H9 (cell line): Measurements from ENCODE around the gene MTHFD1L. TPM values are rescaled to one million over a fixed set of nuclear protein-coding genes. Genes with fewer than 3 reads are reported as not detected.

Experiments used
- DNase-seq: peaks from one replicate; pipeline ENCODE4 v3.0.0-alpha.2; 2017
- H2AFZ ChIP-seq: one replicate; pipeline ENCODE4 v1.6.1; 2013; ENCODE audit warnings: mild to moderate bottlenecking, low read length, control low read depth, moderate library complexity
- H2AK5ac ChIP-seq: 2 replicates; pipeline ENCODE4 v1.6.1; 2013; ENCODE audit warnings: low read length, control low read depth, mixed read lengths; ENCODE audit not compliant: insufficient read length
- H2BK120ac ChIP-seq: one replicate; pipeline ENCODE4 v1.6.1; 2013; ENCODE audit warnings: low read depth, mild to moderate bottlenecking, low read length, control low read depth, inconsistent platforms; ENCODE audit not compliant: poor library complexity, severe bottlenecking
- H2BK12ac ChIP-seq: 2 replicates; pipeline ENCODE4 v1.6.1; 2013; ENCODE audit warnings: low read length, control low read depth, mixed read lengths, low read depth; ENCODE audit not compliant: insufficient read length
- H2BK15ac ChIP-seq: 2 replicates; pipeline ENCODE4 v1.6.1; 2013; ENCODE audit warnings: low read depth, low read length, control low read depth
- H2BK20ac ChIP-seq: one replicate; pipeline ENCODE4 v1.6.1; 2013; ENCODE audit warnings: low read depth, mild to moderate bottlenecking, low read length, control low read depth, inconsistent platforms; ENCODE audit not compliant: poor library complexity, severe bottlenecking
- H2BK5ac ChIP-seq: 2 replicates; pipeline ENCODE4 v1.6.1; 2013; ENCODE audit warnings: low read length, control low read depth, mixed read lengths; ENCODE audit not compliant: insufficient read length
- H3K14ac ChIP-seq: 2 replicates; pipeline ENCODE4 v1.6.1; 2013; ENCODE audit warnings: low read length, control low read depth; ENCODE audit not compliant: insufficient read depth
- H3K18ac ChIP-seq: 2 replicates; pipeline ENCODE4 v1.6.1; 2013; ENCODE audit warnings: low read depth, mild to moderate bottlenecking, mixed read lengths, low read length, control low read depth; ENCODE audit not compliant: insufficient read length
- H3K23ac ChIP-seq: 2 replicates; pipeline ENCODE4 v1.6.1; 2013; ENCODE audit warnings: low read length, control low read depth, mixed read lengths, low read depth; ENCODE audit not compliant: insufficient read length
- H3K23me2 ChIP-seq: 2 replicates; pipeline ENCODE4 v1.6.1; 2013; ENCODE audit warnings: low read depth, mild to moderate bottlenecking, mixed read lengths, low read length, control low read depth; ENCODE audit not compliant: insufficient read length, poor library complexity, severe bottlenecking
- H3K27ac ChIP-seq: 2 replicates; pipeline ENCODE4 v1.5.1; 2013; ENCODE audit warnings: low read length, control low read depth, mixed read lengths, low read depth; ENCODE audit not compliant: insufficient read length
- H3K27me3 ChIP-seq: 2 replicates; pipeline ENCODE4 v1.6.1; 2013; ENCODE audit warnings: low read length, control low read depth, inconsistent platforms; ENCODE audit not compliant: insufficient read depth
- H3K4ac ChIP-seq: 2 replicates; pipeline ENCODE4 v1.6.1; 2013; ENCODE audit warnings: low read depth, mild to moderate bottlenecking, control low read depth, inconsistent platforms, low read length, moderate library complexity
- H3K4me1 ChIP-seq: 2 replicates; pipeline ENCODE4 v1.6.1; 2013; ENCODE audit warnings: low read length, control low read depth, inconsistent platforms; ENCODE audit not compliant: insufficient read depth
- H3K4me2 ChIP-seq: 2 replicates; pipeline ENCODE4 v1.6.1; 2013; ENCODE audit warnings: low read length, control low read depth, mixed read lengths; ENCODE audit not compliant: insufficient read length, insufficient read depth
- H3K56ac ChIP-seq: 2 replicates; pipeline ENCODE4 v1.6.1; 2013; ENCODE audit warnings: low read depth, mild to moderate bottlenecking, mixed read lengths, low read length, control low read depth; ENCODE audit not compliant: insufficient read length
- H3K79me1 ChIP-seq: 2 replicates; pipeline ENCODE4 v1.6.1; 2013; ENCODE audit warnings: low read depth, mild to moderate bottlenecking, moderate library complexity, low read length, control low read depth, inconsistent platforms; ENCODE audit not compliant: insufficient read depth, poor library complexity, severe bottlenecking
- H3K79me2 ChIP-seq: 2 replicates; pipeline ENCODE4 v1.6.1; 2013; ENCODE audit warnings: low read length, control low read depth, inconsistent platforms; ENCODE audit not compliant: insufficient read depth
- H3K9ac ChIP-seq: 2 replicates; pipeline ENCODE4 v1.6.1; 2013; ENCODE audit warnings: low read length, control low read depth, mixed read lengths; ENCODE audit not compliant: insufficient read length; ENCODE audit errors: extremely low read depth
- H3K9me3 ChIP-seq: one replicate; pipeline ENCODE4 v1.6.1; 2013; ENCODE audit warnings: low read depth, low read length, inconsistent platforms; ENCODE audit not compliant: control insufficient read depth
- H3T11ph ChIP-seq: one replicate; pipeline ENCODE4 v1.6.1; 2013; ENCODE audit warnings: mild to moderate bottlenecking, low read length, control low read depth, inconsistent platforms
- H4K20me1 ChIP-seq: one replicate; pipeline ENCODE4 v1.6.1; 2013; ENCODE audit not compliant: control insufficient read depth, insufficient read length, insufficient read depth
- H4K5ac ChIP-seq: 2 replicates; pipeline ENCODE4 v1.6.1; 2013; ENCODE audit warnings: low read depth, mild to moderate bottlenecking, mixed read lengths, low read length, control low read depth; ENCODE audit not compliant: insufficient read length
- H4K8ac ChIP-seq: replicated peaks from 2 replicates; pipeline ENCODE4 v1.6.1; 2013; ENCODE audit warnings: low read length, control low read depth, mixed read lengths, low read depth; ENCODE audit not compliant: insufficient read length
- H4K91ac ChIP-seq: 2 replicates; pipeline ENCODE4 v1.6.1; 2013; ENCODE audit warnings: low read depth, mild to moderate bottlenecking, moderate library complexity, mixed read lengths, low read length, control low read depth; ENCODE audit not compliant: insufficient read length
- H3K27ac Mint-ChIP-seq, 3 experiments: 2 replicates in 2 of 3; 3 replicates in 1 of 3; pipeline ENCODE4 v1.8.0; 2020 to 2021; ENCODE audit warnings: mixed read lengths in 3 of 3, mild to moderate bottlenecking in 1 of 3, moderate library complexity in 1 of 3
- H3K27me3 Mint-ChIP-seq: 2 replicates; pipeline ENCODE4 v1.8.0; 2021; ENCODE audit warnings: low read depth, mild to moderate bottlenecking, moderate library complexity, mixed read lengths
- H3K36me3 Mint-ChIP-seq, 3 experiments: 2 replicates in 2 of 3; 3 replicates in 1 of 3; pipeline ENCODE4 v1.8.0; 2020 to 2021; ENCODE audit warnings: low read depth in 3 of 3, mixed read lengths in 3 of 3; ENCODE audit not compliant: insufficient read depth in 1 of 3
- H3K4me1 Mint-ChIP-seq, 2 experiments: 2 replicates each; pipeline ENCODE4 v1.8.0; 2020; ENCODE audit warnings: mixed read lengths in 2 of 2
- H3K4me3 Mint-ChIP-seq, 2 experiments: 2 replicates in 1 of 2; 3 replicates in 1 of 2; pipeline ENCODE4 v1.8.0; 2020 to 2021; ENCODE audit warnings: mild to moderate bottlenecking in 2 of 2, mixed read lengths in 2 of 2, moderate library complexity in 1 of 2
- H3K9me3 Mint-ChIP-seq, 2 experiments: 2 replicates in 1 of 2; 3 replicates in 1 of 2; pipeline ENCODE4 v1.8.0; 2020; ENCODE audit warnings: mild to moderate bottlenecking in 2 of 2, mixed read lengths in 2 of 2, moderate library complexity in 1 of 2
- WGBS: extraction: QIAGEN DNeasy Blood & Tissue Kit; methylation state at CpG from one replicate; pipeline ENCODE4 v1.1.7; 2013; ENCODE audit warnings: missing lambda C conversion rate, low lambda C conversion rate, mixed read lengths; ENCODE audit not compliant: insufficient read length; ENCODE audit errors: extremely low coverage; 5-methylcytosine and 5-hydroxymethylcytosine counted together
- total RNA-seq: library from RNA; stranded (reverse); gene quantifications from 2 replicates; pipeline ENCODE4 v1.2.1, GENCODE V29; 2021
- TF ChIP-seq, protein P1 (sequence below): fragments of 200-600 bp; sonication (generic); conservative IDR thresholded peaks from 3 replicates; pipeline ENCODE4 v1.8.0; 2021; ENCODE audit warnings: antibody characterized with exemption, mild to moderate bottlenecking

The MTHFD1L gene
- total RNA-seq, 1 experiment from 2014 or later = 90.2 TPM

- Histone ChIP-seq H3K14ac (no peak overlapping the region), H3K23me2 (no peaks in the 10 kb centered on the region), H3K9ac (no peak overlapping the region), H3K56ac (no peak overlapping the region), H4K20me1 (no peaks in the 10 kb centered on the region), H3K18ac (no peak overlapping the region), H3K79me2 (no peaks in the 10 kb centered on the region; the same call in 1 of the 2 replicates), H2BK15ac (no peak overlapping the region), H2BK5ac (no peak overlapping the region), H3K4me2 (no peak overlapping the region), H2BK20ac (no peak overlapping the region), H2AK5ac (no peak overlapping the region), H4K91ac (no peak overlapping the region), H3K9me3 (no peaks in the 10 kb centered on the region), H3K23ac (no peak overlapping the region), H3K27ac (no peak overlapping the region), H2AFZ (no peak overlapping the region), H3T11ph (no peak overlapping the region), H3K4ac (no peak overlapping the region), H3K4me1 (no peaks in the 10 kb centered on the region; the same call in 1 of the 2 replicates), H4K5ac (no peak overlapping the region), H2BK12ac (no peak overlapping the region), H3K79me1 (no peaks in the 10 kb centered on the region), H2BK120ac (no peak overlapping the region), H3K27me3 (no peaks in the 10 kb centered on the region), H4K8ac (no peak overlapping the region)
- no peaks in the 10 kb centered on the region for H3K27me3 Mint-ChIP-seq
- no peak overlapping the region for H3K4me3 Mint-ChIP-seq
- WGBS = no CpG with 5 or more reads among the region's 7 CpGs
- TF ChIP-seq, protein P1, sequence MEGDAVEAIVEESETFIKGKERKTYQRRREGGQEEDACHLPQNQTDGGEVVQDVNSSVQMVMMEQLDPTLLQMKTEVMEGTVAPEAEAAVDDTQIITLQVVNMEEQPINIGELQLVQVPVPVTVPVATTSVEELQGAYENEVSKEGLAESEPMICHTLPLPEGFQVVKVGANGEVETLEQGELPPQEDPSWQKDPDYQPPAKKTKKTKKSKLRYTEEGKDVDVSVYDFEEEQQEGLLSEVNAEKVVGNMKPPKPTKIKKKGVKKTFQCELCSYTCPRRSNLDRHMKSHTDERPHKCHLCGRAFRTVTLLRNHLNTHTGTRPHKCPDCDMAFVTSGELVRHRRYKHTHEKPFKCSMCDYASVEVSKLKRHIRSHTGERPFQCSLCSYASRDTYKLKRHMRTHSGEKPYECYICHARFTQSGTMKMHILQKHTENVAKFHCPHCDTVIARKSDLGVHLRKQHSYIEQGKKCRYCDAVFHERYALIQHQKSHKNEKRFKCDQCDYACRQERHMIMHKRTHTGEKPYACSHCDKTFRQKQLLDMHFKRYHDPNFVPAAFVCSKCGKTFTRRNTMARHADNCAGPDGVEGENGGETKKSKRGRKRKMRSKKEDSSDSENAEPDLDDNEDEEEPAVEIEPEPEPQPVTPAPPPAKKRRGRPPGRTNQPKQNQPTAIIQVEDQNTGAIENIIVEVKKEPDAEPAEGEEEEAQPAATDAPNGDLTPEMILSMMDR = no peak
- no peak for DNase-seq
- no peak overlapping the region for H3K27ac Mint-ChIP-seq
- H3K4me1 Mint-ChIP-seq = no peaks in the 10 kb centered on the region
- peaks cover 31 to 78% (median 61%) of the 10 kb centered on the region in 3 experiments for H3K36me3 Mint-ChIP-seq
- H3K9me3 Mint-ChIP-seq = no peaks in the 10 kb centered on the region
Measured at GRCh38 chr6:150886155-150886554, 20.7 kb downstream of the MTHFD1L start.
